Endothelial cell of umbilical vein (primary cell): Measurements from ENCODE around the gene RORB.

Experiments used
- CTCF ChIP-seq, 2 donors: IDR thresholded peaks; 1 replicate in 1 of 2; 2 replicates in 1 of 2; pipeline ENCODE4 v1.5.1; 2011; ENCODE audit warnings: low read length in 2 of 2, mild to moderate bottlenecking in 2 of 2, moderate library complexity in 2 of 2, control low read depth in 1 of 2, inconsistent platforms in 1 of 2, low read depth in 1 of 2; ENCODE audit not compliant: insufficient read depth in 1 of 2; ENCODE audit errors: extremely low read depth in 1 of 2
- EZH2 ChIP-seq: IDR thresholded peaks from 2 replicates; pipeline ENCODE4 v1.6.1; 2012; ENCODE audit warnings: borderline replicate concordance, low read depth, mild to moderate bottlenecking, moderate library complexity, low read length, inconsistent platforms; ENCODE audit not compliant: severe bottlenecking
- GATA2 ChIP-seq: IDR thresholded peaks from 2 replicates; pipeline ENCODE4 v1.7.0; 2011; ENCODE audit warnings: low read depth, mild to moderate bottlenecking, moderate library complexity, mixed read lengths, low read length; ENCODE audit not compliant: insufficient read length, insufficient read depth
- MYC ChIP-seq: IDR thresholded peaks from one replicate; pipeline ENCODE4 v1.6.1; 2011; ENCODE audit warnings: mild to moderate bottlenecking, low read depth, low read length
- POLR2A ChIP-seq: IDR thresholded peaks from 2 replicates; pipeline ENCODE4 v1.6.1; 2012; ENCODE audit warnings: low read depth, mild to moderate bottlenecking, control low read depth, low read length
- POLR2AphosphoS5 ChIP-seq: IDR thresholded peaks from 2 replicates; pipeline ENCODE4 v1.6.1; 2012; ENCODE audit warnings: low read depth, mild to moderate bottlenecking, control low read depth, low read length, moderate library complexity; ENCODE audit not compliant: insufficient read depth

- TF ChIP-seq CTCF (IDR thresholded peaks at IDR 0.05; ENCODE audit: extremely low read depth in 1 of 2, insufficient read depth in 1 of 2, low read depth in 1 of 2, low read length in 2 of 2) (no peak), POLR2A (no peak), POLR2AphosphoS5 (no peak), EZH2 (no peak), MYC (no peak), GATA2 (no peak)
These were observed 79.0 kb downstream of the RORB start for GRCh38 chr9:74576176-74576575.
